HG03135 (cell line): ENCODE data around the gene JAK2.
"Not testable (repeated sequence)": the region's sequence is repeated elsewhere in the genome, so short reads cannot be mapped to it uniquely, and the experiment has no call there.

Experiments
- ATAC-seq: cut with Tn5 transposase; IDR thresholded peaks from one replicate; pipeline ENCODE4 v1.9.1; 2021; ENCODE audit warnings: mild to moderate bottlenecking, moderate library complexity; ENCODE audit not compliant: unreplicated experiment

The JAK2 gene

GRCh38 chr9:5041390-5042115 is 56.5 kb downstream of the JAK2 start:
- no peak for ATAC-seq

- no peak for ATAC-seq
Measured at GRCh38 chr9:5042661-5043178, 57.6 kb downstream of the JAK2 start.

- ATAC-seq: no peak
Measured at GRCh38 chr9:5043381-5043780, 58.3 kb downstream of the JAK2 start.

- ATAC-seq: no peak
Measured at GRCh38 chr9:5044160-5044559, 59.1 kb downstream of the JAK2 start.

GRCh38 chr9:5052838-5053237 is 67.8 kb downstream of the JAK2 start:
- no peak for ATAC-seq

- no peak for ATAC-seq
Measured at GRCh38 chr9:5062631-5063030, 77.6 kb downstream of the JAK2 start.

- ATAC-seq: no peak
Measured at GRCh38 chr9:5072871-5073270, 87.8 kb downstream of the JAK2 start.

- ATAC-seq: no peak
Measured at GRCh38 chr9:5073701-5074100, 88.6 kb downstream of the JAK2 start.

GRCh38 chr9:5085993-5086392 is 100.9 kb downstream of the JAK2 start:
- ATAC-seq: no peak

- ATAC-seq: no peak
Measured at GRCh38 chr9:5089737-5090136, 104.7 kb downstream of the JAK2 start.

GRCh38 chr9:5095795-5096194 is 110.7 kb downstream of the JAK2 start:
- ATAC-seq: no peak

GRCh38 chr9:5099466-5099865 is 114.4 kb downstream of the JAK2 start:
- no peak for ATAC-seq

GRCh38 chr9:5101127-5101526 is 116.1 kb downstream of the JAK2 start:
- not testable (repeated sequence) for ATAC-seq

- ATAC-seq: not testable (repeated sequence)
Measured at GRCh38 chr9:5106517-5106916, 121.4 kb downstream of the JAK2 start.

- no peak for ATAC-seq
Measured at GRCh38 chr9:5110867-5111681, 126.0 kb downstream of the JAK2 start.

- no peak for ATAC-seq
Measured at GRCh38 chr9:5111696-5112095, 126.6 kb downstream of the JAK2 start.

GRCh38 chr9:5112109-5112592 is 127.1 kb downstream of the JAK2 start:
- ATAC-seq: no peak

- ATAC-seq: no peak
Measured at GRCh38 chr9:5112646-5113045, 127.6 kb downstream of the JAK2 start.

GRCh38 chr9:5113523-5113922 is 128.5 kb downstream of the JAK2 start:
- ATAC-seq: no peak

- no peak for ATAC-seq
Measured at GRCh38 chr9:5113994-5114748, 129.1 kb downstream of the JAK2 start.

- ATAC-seq: no peak
Measured at GRCh38 chr9:5122116-5122515, 137.0 kb downstream of the JAK2 start.
